ENCODE data around the gene POLR1A.

DNA sequence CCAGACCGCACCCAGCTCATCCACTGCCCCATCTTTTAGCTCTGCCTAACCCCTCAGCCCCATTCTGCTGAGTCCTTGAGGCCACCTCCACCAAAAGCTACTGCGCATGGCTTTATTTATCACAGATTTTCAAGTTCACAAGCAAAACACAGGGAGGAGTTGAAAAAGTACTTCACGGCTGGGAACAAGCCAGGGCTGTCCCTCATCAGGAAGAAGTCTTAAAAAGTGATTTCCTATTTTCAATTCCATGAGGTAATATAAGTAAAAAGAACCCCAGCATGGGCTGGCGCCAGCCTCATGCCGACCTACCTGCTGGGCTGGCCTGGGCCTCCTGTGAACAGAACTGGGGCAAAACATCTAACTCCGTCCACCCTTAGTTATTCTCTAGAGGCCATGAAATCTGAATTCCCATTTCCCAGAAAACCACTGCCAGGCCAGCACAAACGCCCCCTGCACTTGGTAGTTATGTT is 69.0 kb downstream of the POLR1A start:
- TF ChIP-seq CTCF (IDR thresholded peaks at IDR 0.05; ENCODE audit: low read depth, low read length), result no peak
- no peak for TF ChIP-seq EZH2phosphoT487 (IDR thresholded peaks at IDR 0.05; ENCODE audit: low read depth)
